ENCODE data around the gene ISOC2.

- TF ChIP-seq CTCF (IDR thresholded peaks at IDR 0.05; ENCODE audit: low read length) = no peak
- TF ChIP-seq EZH2 (IDR thresholded peaks at IDR 0.05; ENCODE audit: borderline replicate concordance, low read length) = no peak
Observed at GRCh38 chr19:55482156-55482961, 20.9 kb upstream of the ISOC2 start.

Measured in OCI-LY1 (cell line).